ENCODE results near the gene EIF4G2.

DNA sequence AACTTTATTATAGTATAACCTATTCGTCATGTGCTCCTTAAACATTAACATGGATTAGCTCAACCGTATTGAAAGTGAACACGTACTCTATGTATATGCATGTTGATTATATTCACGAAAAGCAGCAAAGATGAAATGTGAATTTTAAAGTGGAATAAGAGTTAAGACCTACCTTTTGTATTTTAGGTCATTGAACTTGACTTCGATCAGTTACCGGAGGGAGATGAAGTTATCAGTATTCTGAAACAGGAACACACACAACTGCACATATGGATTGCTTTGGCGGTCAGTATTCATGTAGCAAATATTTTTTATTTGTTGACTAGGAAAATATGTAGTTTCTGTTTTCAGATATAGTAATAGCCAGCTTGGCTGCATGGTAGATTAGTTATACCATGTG is 56.2 kb downstream of the EIF4G2 start:
- TF ChIP-seq, protein P1, sequence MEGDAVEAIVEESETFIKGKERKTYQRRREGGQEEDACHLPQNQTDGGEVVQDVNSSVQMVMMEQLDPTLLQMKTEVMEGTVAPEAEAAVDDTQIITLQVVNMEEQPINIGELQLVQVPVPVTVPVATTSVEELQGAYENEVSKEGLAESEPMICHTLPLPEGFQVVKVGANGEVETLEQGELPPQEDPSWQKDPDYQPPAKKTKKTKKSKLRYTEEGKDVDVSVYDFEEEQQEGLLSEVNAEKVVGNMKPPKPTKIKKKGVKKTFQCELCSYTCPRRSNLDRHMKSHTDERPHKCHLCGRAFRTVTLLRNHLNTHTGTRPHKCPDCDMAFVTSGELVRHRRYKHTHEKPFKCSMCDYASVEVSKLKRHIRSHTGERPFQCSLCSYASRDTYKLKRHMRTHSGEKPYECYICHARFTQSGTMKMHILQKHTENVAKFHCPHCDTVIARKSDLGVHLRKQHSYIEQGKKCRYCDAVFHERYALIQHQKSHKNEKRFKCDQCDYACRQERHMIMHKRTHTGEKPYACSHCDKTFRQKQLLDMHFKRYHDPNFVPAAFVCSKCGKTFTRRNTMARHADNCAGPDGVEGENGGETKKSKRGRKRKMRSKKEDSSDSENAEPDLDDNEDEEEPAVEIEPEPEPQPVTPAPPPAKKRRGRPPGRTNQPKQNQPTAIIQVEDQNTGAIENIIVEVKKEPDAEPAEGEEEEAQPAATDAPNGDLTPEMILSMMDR (IDR thresholded peaks at IDR 0.05) = no peak
- no peak for TF ChIP-seq POLR2A (IDR thresholded peaks at IDR 0.05)

All from right lobe of liver (tissue), 4 donors.